Measurements from ENCODE around the gene SLC25A47. TPM values are rescaled to one million over a fixed set of nuclear protein-coding genes. Genes with fewer than 3 reads are reported as not detected.

SLC25A47 gene
- total and polyA plus RNA-seq, 8 donors = not detected

DNA sequence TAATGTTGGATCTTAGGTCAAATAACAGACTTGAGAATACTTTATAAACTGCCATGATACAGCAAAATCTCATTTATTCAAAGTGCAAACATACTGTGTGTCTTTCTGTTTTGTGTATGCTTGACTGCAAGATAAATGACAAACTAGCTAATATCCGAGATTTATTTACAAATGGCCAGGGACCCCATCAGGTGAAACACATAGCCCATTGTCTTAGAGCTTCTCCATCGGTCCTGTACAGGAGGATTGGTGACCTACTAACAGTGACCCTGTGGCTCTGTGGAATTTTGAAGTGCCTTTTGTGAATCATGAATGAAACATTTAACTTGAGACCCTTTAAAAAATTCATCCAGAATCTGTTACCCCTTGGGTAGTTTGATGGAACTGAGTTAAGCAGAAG, 44.0 kb upstream of the SLC25A47 start:
- intact Hi-C loops (cut with DNase I) = no loop called here
- H3K9me3 ChIP-seq = no peaks in the 10 kb centered on the region
- H3K4me3 ChIP-seq = no peak overlapping the region
- peaks cover 16 to 68% of the 10 kb centered on the region in 2 donors for H3K4me1 ChIP-seq
- DNase-seq (no peak), ATAC-seq (no peak)
- peak overlapping the region in 1 of 2 donors; percentile 33 for H3K27ac ChIP-seq
- H3K36me3 ChIP-seq = peaks cover 0 to 21% of the 10 kb centered on the region in 2 donors
- no peaks in the 10 kb centered on the region for H3K27me3 ChIP-seq
- TF ChIP-seq CTCF (IDR thresholded peaks at IDR 0.05) = no peak

DNA sequence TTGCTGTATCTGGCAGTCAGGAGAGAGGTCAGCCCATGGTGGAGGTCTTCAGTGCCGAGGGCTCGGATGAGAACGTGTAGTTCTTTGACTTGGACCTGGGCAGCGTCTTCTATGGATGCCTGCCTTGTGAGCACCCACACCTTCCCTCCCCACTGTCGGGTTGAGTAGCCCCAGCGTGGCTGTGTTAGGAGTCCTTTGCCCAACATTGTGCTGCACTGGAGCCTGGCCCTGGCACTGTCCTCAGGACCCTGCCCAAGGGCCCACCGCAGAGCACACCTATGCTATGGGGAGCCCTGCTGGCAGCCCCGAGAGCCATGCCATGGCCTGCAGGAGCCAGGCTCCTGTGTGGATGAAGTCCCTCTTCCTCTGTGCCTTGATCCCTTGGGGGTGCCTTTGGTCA, 43.6 kb upstream of the SLC25A47 start:
- intact Hi-C loops (cut with DNase I) = no loop called here
- no peak for DNase-seq
- H3K9me3 ChIP-seq = no peaks in the 10 kb centered on the region
- no peak for TF ChIP-seq CTCF (IDR thresholded peaks at IDR 0.05)
- no peak overlapping the region for H3K4me3 ChIP-seq
- H3K4me1 ChIP-seq = peaks cover 17 to 72% of the 10 kb centered on the region in 2 donors
- H3K27ac ChIP-seq = peak overlapping the region in 1 of 2 donors; percentile 18
- H3K36me3 ChIP-seq = peaks cover 0 to 21% of the 10 kb centered on the region in 2 donors
- H3K27me3 ChIP-seq = no peaks in the 10 kb centered on the region
- no peak for ATAC-seq

GRCh38 chr14:100281286-100282082, 41.7 kb upstream of the SLC25A47 start:
- intact Hi-C loops (cut with DNase I) = no loop called here
- no peak for TF ChIP-seq CTCF (IDR thresholded peaks at IDR 0.05)
- peaks cover 22 to 68% of the 10 kb centered on the region in 2 donors for H3K4me1 ChIP-seq
- H3K27me3 ChIP-seq = no peaks in the 10 kb centered on the region
- peak; percentile 20 for ATAC-seq
- peak overlapping the region; percentile 30 to 46 for H3K27ac ChIP-seq
- H3K9me3 ChIP-seq = no peaks in the 10 kb centered on the region
- H3K4me3 ChIP-seq = no peak overlapping the region
- peak in 1 of 4 donors; percentile 64 for DNase-seq
- peaks cover 0 to 11% of the 10 kb centered on the region in 2 donors for H3K36me3 ChIP-seq

DNA sequence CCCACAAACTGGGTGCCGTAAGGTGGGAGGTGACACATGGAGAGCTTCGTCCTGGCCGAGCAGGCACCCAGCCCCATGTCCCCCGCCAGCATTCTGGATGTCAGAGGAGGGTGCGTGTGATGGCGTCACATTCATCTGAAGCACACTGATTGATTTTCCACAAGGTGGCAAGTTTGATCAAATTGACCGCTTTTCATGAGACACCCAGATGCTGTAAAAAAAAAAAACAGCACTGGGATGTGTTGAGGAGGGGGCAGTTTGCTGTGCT, 41.1 kb upstream of the SLC25A47 start:
- Histone ChIP-seq H3K27ac (no peak overlapping the region), H3K4me1 (peaks cover 22 to 68% of the 10 kb centered on the region in 2 donors)

More for the DNA sequence above, 41.1 kb upstream of the SLC25A47 start:
- intact Hi-C loops (cut with DNase I) = no loop called here
- no peak for ATAC-seq
- Histone ChIP-seq H3K36me3 (peaks cover 0 to 6% of the 10 kb centered on the region in 2 donors), H3K27me3 (no peaks in the 10 kb centered on the region), H3K4me3 (no peak overlapping the region), H3K9me3 (no peaks in the 10 kb centered on the region)
- TF ChIP-seq CTCF (IDR thresholded peaks at IDR 0.05) = no peak
- DNase-seq = no peak

Data from left lung (tissue), 10 donors.